Activated naive CD8-positive, alpha-beta T cell (primary cell): ENCODE measurements around the gene MAGIX.
A peak's percentile ranks its signal among the peaks of the same experiment; 100 is the strongest.
"Not testable (repeated sequence)": the region's sequence is repeated elsewhere in the genome, so short reads cannot be mapped to it uniquely, and the experiment has no call there.

Experiments used
- H3K27ac Mint-ChIP-seq: one replicate; pipeline ENCODE4 v1.8.0; 2021; ENCODE audit warnings: mixed read lengths
- H3K27me3 Mint-ChIP-seq: one replicate; pipeline ENCODE4 v1.8.0; 2021; ENCODE audit warnings: mixed read lengths
- H3K36me3 Mint-ChIP-seq: one replicate; pipeline ENCODE4 v1.8.0; 2021; ENCODE audit warnings: mixed read lengths
- H3K4me1 Mint-ChIP-seq: one replicate; pipeline ENCODE4 v1.8.0; 2021; ENCODE audit warnings: low read depth, mixed read lengths
- H3K4me3 Mint-ChIP-seq: one replicate; pipeline ENCODE4 v1.8.0; 2021; ENCODE audit warnings: mild to moderate bottlenecking, mixed read lengths
- H3K9me3 Mint-ChIP-seq: one replicate; pipeline ENCODE4 v1.8.0; 2021; ENCODE audit warnings: low read depth, mixed read lengths

Gene MAGIX

GRCh38 chrX:49162620-49163019 is at the start of gene MAGIX:
Gene MAGIX (plus strand): TSS chrX:49162758. CDS start chrX:49162890, 132 bp downstream.
- Mint-ChIP-seq H3K4me3 (peak within 1 kb of the TSS; percentile 73), H3K27ac (peak within 1 kb of the TSS; percentile 41), H3K27me3 (no peaks in the 10 kb centered on the region), H3K9me3 (no peaks in the 10 kb centered on the region), H3K36me3 (no peaks in the 10 kb centered on the region), H3K4me1 (peaks cover 22% of the 10 kb centered on the region)

GRCh38 chrX:49116076-49116475 is 46.5 kb upstream of the MAGIX start:
- Mint-ChIP-seq H3K27ac (peak overlapping the region; percentile 41), H3K4me3 (no peak overlapping the region)

GRCh38 chrX:49116716-49117115 is 45.8 kb upstream of the MAGIX start:
- H3K4me1 Mint-ChIP-seq: peaks cover 21% of the 10 kb centered on the region
- no peak overlapping the region for H3K27ac Mint-ChIP-seq
- no peak overlapping the region for H3K4me3 Mint-ChIP-seq
- H3K36me3 Mint-ChIP-seq: peaks cover 4% of the 10 kb centered on the region
- no peaks in the 10 kb centered on the region for H3K27me3 Mint-ChIP-seq
- no peaks in the 10 kb centered on the region for H3K9me3 Mint-ChIP-seq

More at GRCh38 chrX:49116076-49116475, 46.5 kb upstream of the MAGIX start:
- peaks cover 21% of the 10 kb centered on the region for H3K4me1 Mint-ChIP-seq
- peaks cover 4% of the 10 kb centered on the region for H3K36me3 Mint-ChIP-seq
- H3K27me3 Mint-ChIP-seq: no peaks in the 10 kb centered on the region
- no peaks in the 10 kb centered on the region for H3K9me3 Mint-ChIP-seq

GRCh38 chrX:49117581-49117980 is 45.0 kb upstream of the MAGIX start:
- Mint-ChIP-seq H3K4me1 (peaks cover 22% of the 10 kb centered on the region), H3K4me3 (peak overlapping the region; percentile 74), H3K27me3 (no peaks in the 10 kb centered on the region), H3K36me3 (peaks cover 4% of the 10 kb centered on the region), H3K27ac (peak overlapping the region; percentile 81), H3K9me3 (no peaks in the 10 kb centered on the region)

GRCh38 chrX:49120091-49120490 is 42.5 kb upstream of the MAGIX start:
- peaks cover 4% of the 10 kb centered on the region for H3K36me3 Mint-ChIP-seq
- H3K4me3 Mint-ChIP-seq: no peak overlapping the region

GRCh38 chrX:49122499-49122898 is 40.1 kb upstream of the MAGIX start:
- Mint-ChIP-seq H3K27me3 (no peaks in the 10 kb centered on the region), H3K4me1 (peaks cover 20% of the 10 kb centered on the region), H3K4me3 (peak overlapping the region; percentile 97), H3K36me3 (peaks cover 4% of the 10 kb centered on the region), H3K9me3 (no peaks in the 10 kb centered on the region), H3K27ac (no peak overlapping the region)

More at GRCh38 chrX:49120091-49120490, 42.5 kb upstream of the MAGIX start:
- H3K4me1 Mint-ChIP-seq: peaks cover 31% of the 10 kb centered on the region
- H3K27me3 Mint-ChIP-seq: no peaks in the 10 kb centered on the region
- H3K9me3 Mint-ChIP-seq: no peaks in the 10 kb centered on the region
- no peak overlapping the region for H3K27ac Mint-ChIP-seq

GRCh38 chrX:49127742-49128258 is 34.8 kb upstream of the MAGIX start:
- not testable (repeated sequence) for H3K4me1 Mint-ChIP-seq, H3K27me3 Mint-ChIP-seq, H3K27ac Mint-ChIP-seq, H3K9me3 Mint-ChIP-seq, H3K4me3 Mint-ChIP-seq, H3K36me3 Mint-ChIP-seq

- Mint-ChIP-seq H3K4me1 (no peaks in the 10 kb centered on the region), H3K27ac (no peak overlapping the region), H3K9me3 (no peaks in the 10 kb centered on the region), H3K27me3 (no peaks in the 10 kb centered on the region), H3K36me3 (no peaks in the 10 kb centered on the region), H3K4me3 (no peak overlapping the region)
These were observed 33.1 kb upstream of the MAGIX start for GRCh38 chrX:49129427-49129826.

GRCh38 chrX:49132275-49132674 is 30.3 kb upstream of the MAGIX start:
- H3K4me3 Mint-ChIP-seq, H3K36me3 Mint-ChIP-seq, H3K9me3 Mint-ChIP-seq, H3K4me1 Mint-ChIP-seq, H3K27me3 Mint-ChIP-seq, H3K27ac Mint-ChIP-seq: not testable (repeated sequence)

GRCh38 chrX:49133759-49134158 is 28.8 kb upstream of the MAGIX start:
- Mint-ChIP-seq H3K9me3 (no peaks in the 10 kb centered on the region), H3K27me3 (no peaks in the 10 kb centered on the region), H3K4me3 (no peak overlapping the region), H3K36me3 (no peaks in the 10 kb centered on the region), H3K4me1 (no peaks in the 10 kb centered on the region), H3K27ac (no peak overlapping the region)

- Mint-ChIP-seq H3K4me1 (no peaks in the 10 kb centered on the region), H3K9me3 (no peaks in the 10 kb centered on the region), H3K4me3 (no peak overlapping the region), H3K27me3 (no peaks in the 10 kb centered on the region), H3K36me3 (no peaks in the 10 kb centered on the region), H3K27ac (no peak overlapping the region)
These were observed 25.1 kb upstream of the MAGIX start for GRCh38 chrX:49137492-49137891.

GRCh38 chrX:49139713-49140112 is 22.8 kb upstream of the MAGIX start:
- no peaks in the 10 kb centered on the region for H3K36me3 Mint-ChIP-seq
- no peaks in the 10 kb centered on the region for H3K4me1 Mint-ChIP-seq

GRCh38 chrX:49142264-49142663 is 20.3 kb upstream of the MAGIX start:
- H3K4me1 Mint-ChIP-seq: not testable (repeated sequence)

More at GRCh38 chrX:49139713-49140112, 22.8 kb upstream of the MAGIX start:
- Mint-ChIP-seq H3K27ac (no peak overlapping the region), H3K27me3 (no peaks in the 10 kb centered on the region), H3K9me3 (no peaks in the 10 kb centered on the region), H3K4me3 (no peak overlapping the region)

GRCh38 chrX:49143154-49143553 is 19.4 kb upstream of the MAGIX start:
- H3K9me3 Mint-ChIP-seq: not testable (repeated sequence)

More at GRCh38 chrX:49142264-49142663, 20.3 kb upstream of the MAGIX start:
- not testable (repeated sequence) for H3K9me3 Mint-ChIP-seq, H3K36me3 Mint-ChIP-seq, H3K27me3 Mint-ChIP-seq, H3K4me3 Mint-ChIP-seq, H3K27ac Mint-ChIP-seq

GRCh38 chrX:49147282-49147681 is 15.3 kb upstream of the MAGIX start:
- Mint-ChIP-seq H3K36me3 (no peaks in the 10 kb centered on the region), H3K9me3 (no peaks in the 10 kb centered on the region), H3K27me3 (no peaks in the 10 kb centered on the region)

More at GRCh38 chrX:49143154-49143553, 19.4 kb upstream of the MAGIX start:
- not testable (repeated sequence) for H3K4me1 Mint-ChIP-seq, H3K27ac Mint-ChIP-seq, H3K36me3 Mint-ChIP-seq, H3K27me3 Mint-ChIP-seq, H3K4me3 Mint-ChIP-seq

GRCh38 chrX:49147936-49148335 is 14.6 kb upstream of the MAGIX start:
- no peak overlapping the region for H3K27ac Mint-ChIP-seq
- H3K4me1 Mint-ChIP-seq: no peaks in the 10 kb centered on the region
- H3K36me3 Mint-ChIP-seq: no peaks in the 10 kb centered on the region
- no peaks in the 10 kb centered on the region for H3K9me3 Mint-ChIP-seq
- no peak overlapping the region for H3K4me3 Mint-ChIP-seq
- H3K27me3 Mint-ChIP-seq: no peaks in the 10 kb centered on the region

More at GRCh38 chrX:49147282-49147681, 15.3 kb upstream of the MAGIX start:
- Mint-ChIP-seq H3K27ac (no peak overlapping the region), H3K4me1 (no peaks in the 10 kb centered on the region), H3K4me3 (no peak overlapping the region)
